ENCODE measurements around the gene CCDC171. TPM values are rescaled to one million over a fixed set of nuclear protein-coding genes. Genes with fewer than 3 reads are reported as not detected.
"Not testable (repeated sequence)": the region's sequence is repeated elsewhere in the genome, so short reads cannot be mapped to it uniquely, and the experiment has no call there.

CCDC171 gene
- total RNA-seq, 4 donors from 2014 or later = 3.2 to 8.3 (median 4.5) TPM

DNA sequence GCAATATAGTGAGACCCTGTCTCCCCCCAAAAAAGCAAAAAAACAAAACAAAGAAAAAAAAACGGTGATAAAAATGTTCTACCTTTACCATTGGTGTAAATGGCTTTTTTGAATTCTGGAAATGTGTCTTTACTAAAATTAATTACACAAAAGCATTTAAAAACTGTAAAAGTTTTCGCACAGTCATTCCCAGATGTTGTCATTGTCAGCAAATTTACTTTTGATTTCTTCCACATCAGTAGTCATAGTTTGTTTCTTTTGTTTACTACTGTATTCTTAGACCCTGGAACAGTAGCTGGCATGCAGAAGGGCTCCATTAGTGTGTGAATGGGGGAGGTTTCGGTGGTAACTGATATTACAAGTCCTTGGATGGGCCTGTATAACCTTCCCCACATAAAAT is 39.5 kb downstream of the CCDC171 start:
- H3K27ac ChIP-seq = no peak overlapping the region
- H3K9me3 ChIP-seq = no peaks in the 10 kb centered on the region
- TF ChIP-seq CTCF (IDR thresholded peaks at IDR 0.05) (no peak), POLR2A (IDR thresholded peaks at IDR 0.05) (no peak)
- no peak overlapping the region for H3K4me3 ChIP-seq
- H3K4me1 ChIP-seq = no peaks in the 10 kb centered on the region
- DNase-seq = no peak
- H3K36me3 ChIP-seq = no peaks in the 10 kb centered on the region
- no peaks in the 10 kb centered on the region for H3K27me3 ChIP-seq

DNA sequence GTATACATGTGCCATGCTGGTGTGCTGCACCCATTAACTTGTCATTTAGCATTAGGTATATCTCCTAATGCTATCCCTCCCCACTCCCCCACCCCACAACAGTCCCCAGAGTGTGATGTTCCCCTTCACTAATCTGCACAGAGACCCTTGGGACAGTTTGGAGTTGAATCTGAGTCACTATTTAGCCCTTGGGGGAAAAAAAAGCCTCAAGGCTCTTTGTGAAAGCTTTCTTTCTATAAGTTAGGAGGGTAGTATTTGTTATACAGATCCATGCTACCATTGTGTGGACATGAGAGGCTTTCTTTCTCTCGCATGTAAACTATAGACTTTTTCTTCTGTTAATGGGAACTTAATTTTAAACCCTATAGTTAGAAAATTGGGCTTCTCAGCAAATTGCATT is 40.1 kb downstream of the CCDC171 start:
- H3K9me3 ChIP-seq, H3K4me3 ChIP-seq, H3K27me3 ChIP-seq, H3K27ac ChIP-seq, H3K4me1 ChIP-seq, DNase-seq, H3K36me3 ChIP-seq: not testable (repeated sequence)

DNA sequence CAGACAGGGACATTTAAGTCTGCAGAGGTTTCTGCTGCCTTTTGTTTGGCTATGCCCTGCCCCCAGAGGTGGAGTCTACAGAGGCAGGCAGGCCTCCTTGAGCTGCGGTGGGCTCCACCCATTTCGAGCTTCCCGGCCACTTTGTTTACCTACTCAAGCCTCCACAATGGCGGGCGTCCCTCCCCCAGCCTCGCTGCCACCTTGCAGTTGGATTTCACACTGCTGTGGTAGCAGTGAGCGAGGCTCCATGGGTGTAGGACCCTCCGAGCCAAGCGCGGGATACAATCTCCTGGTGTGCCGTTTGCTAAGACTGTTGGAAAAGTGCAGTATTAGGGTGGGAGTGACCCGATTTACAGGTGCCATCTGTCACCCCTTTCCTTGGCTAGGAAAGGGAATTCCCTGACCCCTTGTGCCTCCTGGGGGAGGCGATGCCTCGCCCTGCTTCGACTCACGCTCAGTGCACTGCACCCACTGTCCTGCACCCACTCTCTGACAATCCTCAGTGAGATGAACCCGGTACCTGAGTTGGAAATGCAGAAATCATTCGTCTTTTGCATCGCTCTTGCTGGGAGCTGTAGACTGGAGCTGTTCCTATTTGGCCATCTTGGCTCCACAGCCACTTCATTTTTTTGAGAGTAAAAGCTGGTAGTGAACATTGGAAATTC is 48.0 kb downstream of the CCDC171 start:
- H3K4me3 ChIP-seq, H3K4me1 ChIP-seq, DNase-seq, H3K9me3 ChIP-seq, H3K27me3 ChIP-seq, H3K27ac ChIP-seq, H3K36me3 ChIP-seq: not testable (repeated sequence)

GRCh38 chr9:15606643-15607472 is 54.0 kb downstream of the CCDC171 start:
- Histone ChIP-seq H3K27ac (no peak overlapping the region), H3K4me1 (no peaks in the 10 kb centered on the region), H3K4me3 (no peak overlapping the region), H3K9me3 (no peaks in the 10 kb centered on the region), H3K36me3 (no peaks in the 10 kb centered on the region), H3K27me3 (no peaks in the 10 kb centered on the region)
- no peak for DNase-seq
- TF ChIP-seq POLR2A (IDR thresholded peaks at IDR 0.05) (no peak), CTCF (IDR thresholded peaks at IDR 0.05) (peak; percentile 76 to 88 (median 82))

- TF ChIP-seq CTCF (IDR thresholded peaks at IDR 0.05) (no peak), POLR2A (IDR thresholded peaks at IDR 0.05) (no peak)
- Histone ChIP-seq H3K27ac (no peak overlapping the region), H3K4me1 (no peaks in the 10 kb centered on the region), H3K27me3 (no peaks in the 10 kb centered on the region), H3K4me3 (no peak overlapping the region), H3K36me3 (no peaks in the 10 kb centered on the region), H3K9me3 (no peaks in the 10 kb centered on the region)
- no peak for DNase-seq
These were observed 60.1 kb downstream of the CCDC171 start for GRCh38 chr9:15612962-15613361.

DNA sequence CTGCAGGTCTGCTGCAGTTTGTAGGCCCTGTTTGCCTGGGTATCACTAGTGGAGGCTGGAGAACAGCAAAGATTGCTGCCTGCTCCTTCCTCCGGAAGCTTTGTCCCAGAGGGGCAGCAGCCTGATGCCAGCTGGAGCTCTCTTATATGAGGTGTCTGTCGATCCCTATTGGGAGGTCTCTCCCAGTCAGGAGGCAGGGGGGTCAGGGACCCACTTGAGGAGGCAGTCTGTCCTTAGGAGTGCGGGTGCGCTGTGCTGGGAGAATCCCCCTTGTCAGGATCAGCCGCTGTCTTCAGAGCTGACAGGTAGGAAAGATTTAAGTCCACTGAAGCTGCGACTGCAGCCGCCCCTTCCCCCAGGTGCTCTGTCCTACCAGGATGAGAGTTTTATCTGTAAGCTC is 64.9 kb downstream of the CCDC171 start:
- no peak overlapping the region for H3K27ac ChIP-seq
- H3K36me3 ChIP-seq = no peaks in the 10 kb centered on the region
- no peak overlapping the region for H3K4me3 ChIP-seq
- no peaks in the 10 kb centered on the region for H3K9me3 ChIP-seq
- no peaks in the 10 kb centered on the region for H3K27me3 ChIP-seq
- H3K4me1 ChIP-seq = no peaks in the 10 kb centered on the region
- no peak for DNase-seq
- no peak for TF ChIP-seq POLR2A (IDR thresholded peaks at IDR 0.05)
- no peak for TF ChIP-seq CTCF (IDR thresholded peaks at IDR 0.05)

Data from Peyer's patch (tissue), 4 donors.